Stimulated activated naive CD8-positive, alpha-beta T cell treated with anti-CD3 and anti-CD28 coated beads, Interleukin-15, Interleukin-2, amounts not matched to agents 100 ng/mL and 50 ng/mL, for 24 hours (primary cell): ENCODE measurements around the gene FAM209B.

Experiments
- H3K27ac Mint-ChIP-seq: one replicate; pipeline ENCODE4 v1.8.0; 2021; ENCODE audit warnings: mild to moderate bottlenecking, mixed read lengths
- H3K27me3 Mint-ChIP-seq: one replicate; pipeline ENCODE4 v1.8.0; 2021; ENCODE audit warnings: mixed read lengths
- H3K36me3 Mint-ChIP-seq: one replicate; pipeline ENCODE4 v1.8.0; 2021; ENCODE audit warnings: low read depth, mixed read lengths
- H3K4me1 Mint-ChIP-seq: one replicate; pipeline ENCODE4 v1.8.0; 2021; ENCODE audit warnings: low read depth, mixed read lengths
- H3K4me3 Mint-ChIP-seq: one replicate; pipeline ENCODE4 v1.8.0; 2021; ENCODE audit warnings: mild to moderate bottlenecking, mixed read lengths
- H3K9me3 Mint-ChIP-seq: one replicate; pipeline ENCODE4 v1.8.0; 2021; ENCODE audit warnings: mixed read lengths

FAM209B gene

DNA sequence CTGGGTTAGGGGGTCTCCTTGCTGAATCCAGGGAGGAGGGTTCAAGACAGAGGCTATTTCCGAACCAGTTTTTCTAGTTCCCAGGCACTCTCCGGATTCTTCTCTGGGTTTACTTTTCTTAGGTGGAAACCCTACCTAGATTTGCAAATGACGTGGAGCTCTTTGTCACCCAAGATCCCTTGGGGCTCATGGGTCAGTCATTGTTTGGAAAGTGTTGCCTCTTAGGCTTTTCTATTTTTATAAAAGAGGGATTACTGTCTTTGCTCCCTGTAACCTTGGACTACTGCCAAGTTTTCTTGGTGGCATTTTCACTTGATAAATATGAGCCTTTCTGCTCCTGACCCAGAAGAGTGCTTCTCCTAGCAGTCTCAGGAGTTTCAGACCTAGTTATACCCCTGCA, 33.6 kb downstream of the FAM209B start:
- Mint-ChIP-seq H3K9me3 (no peaks in the 10 kb centered on the region), H3K4me1 (no peaks in the 10 kb centered on the region), H3K36me3 (no peaks in the 10 kb centered on the region), H3K4me3 (no peak overlapping the region), H3K27ac (no peak overlapping the region), H3K27me3 (peaks cover 4% of the 10 kb centered on the region)

DNA sequence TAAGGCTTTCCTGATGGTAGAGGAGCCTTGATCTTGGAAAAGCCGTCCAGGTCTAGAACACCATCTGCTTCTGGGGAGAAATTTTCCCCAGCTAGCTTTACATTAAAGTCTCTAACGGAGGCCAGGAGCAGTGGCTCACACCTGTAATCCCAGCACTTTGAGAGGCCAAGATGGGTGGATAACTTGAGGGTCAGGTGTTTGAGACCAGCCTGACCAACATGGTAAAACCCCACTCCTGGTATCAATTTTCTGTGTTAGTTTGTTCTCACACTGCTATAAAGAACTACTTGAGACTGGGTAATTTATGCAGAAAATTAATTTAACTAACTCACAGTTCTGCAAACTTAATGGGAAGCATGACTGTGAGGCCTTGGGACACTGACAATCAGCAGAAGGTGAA, 37.8 kb downstream of the FAM209B start:
- H3K4me3 Mint-ChIP-seq: no peak overlapping the region
- H3K9me3 Mint-ChIP-seq: no peaks in the 10 kb centered on the region
- no peak overlapping the region for H3K27ac Mint-ChIP-seq
- H3K27me3 Mint-ChIP-seq: peaks cover 11% of the 10 kb centered on the region
- H3K4me1 Mint-ChIP-seq: no peaks in the 10 kb centered on the region
- H3K36me3 Mint-ChIP-seq: no peaks in the 10 kb centered on the region

DNA sequence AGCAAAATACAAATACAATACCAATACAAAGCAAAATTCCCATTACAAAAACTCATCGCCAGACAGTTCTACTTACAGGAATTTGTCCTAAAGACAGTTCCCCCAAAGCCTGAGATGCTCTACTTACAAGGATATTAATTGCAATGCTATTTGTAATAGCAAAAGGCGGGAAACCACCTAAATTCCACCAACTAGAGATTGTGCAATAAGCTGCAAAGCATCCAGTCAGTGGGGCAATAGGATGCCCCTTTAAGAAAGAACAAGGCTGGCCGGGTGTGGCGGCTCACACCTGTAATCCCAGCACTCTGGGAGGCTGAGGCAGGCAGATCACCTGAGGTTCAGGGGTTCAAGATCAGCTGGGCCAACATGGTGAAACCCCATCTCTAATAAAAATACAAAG, 39.1 kb downstream of the FAM209B start:
- H3K27ac Mint-ChIP-seq: no peak overlapping the region
- no peaks in the 10 kb centered on the region for H3K36me3 Mint-ChIP-seq
- H3K4me1 Mint-ChIP-seq: no peaks in the 10 kb centered on the region
- peaks cover 11% of the 10 kb centered on the region for H3K27me3 Mint-ChIP-seq
- H3K4me3 Mint-ChIP-seq: no peak overlapping the region
- no peaks in the 10 kb centered on the region for H3K9me3 Mint-ChIP-seq

DNA sequence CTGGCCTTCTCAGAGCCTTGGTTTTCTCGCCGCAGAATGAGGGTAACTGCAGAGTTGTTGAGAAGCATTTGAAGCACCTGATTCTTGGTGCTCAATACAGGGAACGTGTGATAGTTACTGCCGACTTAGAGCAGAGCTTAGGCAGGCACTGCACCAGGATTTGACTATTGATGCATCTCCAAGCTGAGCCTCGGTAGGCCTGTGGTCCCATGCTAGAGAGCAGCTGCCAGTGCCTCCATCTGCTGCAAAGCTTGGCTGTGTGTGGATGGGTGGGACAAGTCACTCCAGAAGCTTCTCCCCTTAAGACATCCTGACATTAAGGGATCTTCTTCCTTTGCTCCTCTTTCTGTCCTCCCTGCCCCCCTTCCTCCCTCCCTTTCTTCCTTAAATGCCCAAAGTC, 40.9 kb downstream of the FAM209B start:
- peaks cover 6% of the 10 kb centered on the region for H3K27me3 Mint-ChIP-seq
- no peak overlapping the region for H3K4me3 Mint-ChIP-seq
- H3K4me1 Mint-ChIP-seq: no peaks in the 10 kb centered on the region
- no peaks in the 10 kb centered on the region for H3K36me3 Mint-ChIP-seq
- no peaks in the 10 kb centered on the region for H3K9me3 Mint-ChIP-seq
- no peak overlapping the region for H3K27ac Mint-ChIP-seq

DNA sequence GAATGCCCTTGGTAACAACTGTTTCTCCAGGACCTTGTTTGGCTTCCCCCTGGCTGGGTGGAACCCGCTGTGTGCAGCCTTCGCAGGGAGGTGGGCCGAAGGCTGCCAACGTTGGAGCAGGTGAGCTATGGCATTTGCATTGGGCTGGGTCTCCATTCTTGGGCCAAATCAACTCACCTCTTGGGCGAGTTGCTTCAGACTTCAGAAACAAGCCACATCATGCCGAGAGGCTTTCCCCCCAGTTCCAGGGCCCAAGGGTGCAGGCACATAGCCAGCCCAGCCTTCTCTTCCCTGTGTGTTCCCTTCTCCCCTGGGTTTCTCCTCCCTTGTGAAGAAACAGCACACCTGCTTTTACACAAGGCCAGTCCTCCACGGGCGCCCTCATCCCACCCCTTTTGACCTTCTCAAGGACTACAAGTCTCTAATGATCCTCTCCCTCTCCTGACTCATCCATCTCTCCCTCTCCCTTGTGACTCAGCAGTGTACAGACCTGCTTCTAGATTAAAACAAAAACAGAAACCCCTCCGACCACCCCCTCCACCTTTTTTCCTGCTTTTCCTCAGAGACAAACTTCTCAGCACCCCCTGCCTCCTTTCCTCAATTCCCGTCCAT, 41.6 kb downstream of the FAM209B start:
- Mint-ChIP-seq H3K27ac (no peak overlapping the region), H3K4me1 (no peaks in the 10 kb centered on the region), H3K36me3 (no peaks in the 10 kb centered on the region), H3K9me3 (no peaks in the 10 kb centered on the region), H3K27me3 (peaks cover 6% of the 10 kb centered on the region), H3K4me3 (no peak overlapping the region)

DNA sequence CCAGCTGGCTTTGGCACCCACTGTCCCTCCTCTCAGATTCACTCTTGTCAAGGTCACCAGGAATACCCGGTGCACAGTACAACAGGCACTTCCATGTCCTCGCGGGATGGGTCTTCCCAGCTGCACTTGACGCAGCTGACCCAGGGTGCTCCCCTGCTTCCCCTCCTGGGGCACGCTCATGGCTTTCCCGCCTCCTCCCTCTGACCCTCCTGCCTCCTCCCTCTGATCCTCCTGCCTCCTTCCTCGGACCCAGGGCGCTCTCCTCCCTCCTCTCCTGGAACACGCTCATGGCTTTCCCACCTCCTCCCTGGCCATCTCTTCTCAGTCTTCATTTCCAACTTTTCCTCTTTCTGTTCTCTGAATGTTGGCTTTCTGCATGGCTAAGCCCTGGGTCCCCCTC, 42.1 kb downstream of the FAM209B start:
- no peak overlapping the region for H3K27ac Mint-ChIP-seq
- H3K27me3 Mint-ChIP-seq: peaks cover 6% of the 10 kb centered on the region

GRCh38 chr20:56575961-56576360, 42.9 kb downstream of the FAM209B start:
- no peaks in the 10 kb centered on the region for H3K36me3 Mint-ChIP-seq
- no peak overlapping the region for H3K27ac Mint-ChIP-seq
- H3K27me3 Mint-ChIP-seq: peaks cover 10% of the 10 kb centered on the region
- H3K9me3 Mint-ChIP-seq: no peaks in the 10 kb centered on the region
- no peak overlapping the region for H3K4me3 Mint-ChIP-seq
- H3K4me1 Mint-ChIP-seq: no peaks in the 10 kb centered on the region

More for the DNA sequence above, 42.1 kb downstream of the FAM209B start:
- Mint-ChIP-seq H3K9me3 (no peaks in the 10 kb centered on the region), H3K4me1 (no peaks in the 10 kb centered on the region), H3K36me3 (no peaks in the 10 kb centered on the region), H3K4me3 (no peak overlapping the region)

- no peak overlapping the region for H3K4me3 Mint-ChIP-seq
- H3K27ac Mint-ChIP-seq: no peak overlapping the region
- no peaks in the 10 kb centered on the region for H3K9me3 Mint-ChIP-seq
- no peaks in the 10 kb centered on the region for H3K36me3 Mint-ChIP-seq
- H3K4me1 Mint-ChIP-seq: no peaks in the 10 kb centered on the region
- H3K27me3 Mint-ChIP-seq: peaks cover 6% of the 10 kb centered on the region
Observed at GRCh38 chr20:56579301-56579710, 46.3 kb downstream of the FAM209B start.

DNA sequence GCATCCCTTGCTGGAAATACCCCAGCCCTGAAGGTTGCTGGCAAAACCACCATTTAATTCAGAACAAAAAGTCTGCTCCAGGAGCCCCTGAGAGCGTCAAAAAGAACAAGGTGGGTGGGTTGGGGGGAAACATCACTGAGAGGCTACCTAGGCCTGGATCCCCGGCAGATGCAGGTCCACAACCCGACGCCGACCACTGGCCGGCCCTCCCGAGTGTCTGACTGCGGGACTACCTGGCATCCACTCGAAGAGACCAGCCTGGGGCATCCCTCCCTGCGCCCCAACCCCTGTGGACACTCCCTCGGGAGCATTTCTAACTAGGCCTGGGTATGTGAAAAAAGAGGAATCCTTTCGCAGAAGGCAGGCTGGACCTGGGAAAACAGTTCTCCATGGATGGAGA, 47.2 kb downstream of the FAM209B start:
- H3K36me3 Mint-ChIP-seq: no peaks in the 10 kb centered on the region
- H3K27me3 Mint-ChIP-seq: peaks cover 6% of the 10 kb centered on the region
- no peak overlapping the region for H3K4me3 Mint-ChIP-seq
- H3K9me3 Mint-ChIP-seq: no peaks in the 10 kb centered on the region
- no peak overlapping the region for H3K27ac Mint-ChIP-seq
- H3K4me1 Mint-ChIP-seq: no peaks in the 10 kb centered on the region

- Mint-ChIP-seq H3K9me3 (no peaks in the 10 kb centered on the region), H3K36me3 (no peaks in the 10 kb centered on the region), H3K4me3 (no peak overlapping the region), H3K4me1 (no peaks in the 10 kb centered on the region), H3K27ac (no peak overlapping the region), H3K27me3 (peaks cover 6% of the 10 kb centered on the region)
Observed at GRCh38 chr20:56581701-56582100, 48.7 kb downstream of the FAM209B start.

DNA sequence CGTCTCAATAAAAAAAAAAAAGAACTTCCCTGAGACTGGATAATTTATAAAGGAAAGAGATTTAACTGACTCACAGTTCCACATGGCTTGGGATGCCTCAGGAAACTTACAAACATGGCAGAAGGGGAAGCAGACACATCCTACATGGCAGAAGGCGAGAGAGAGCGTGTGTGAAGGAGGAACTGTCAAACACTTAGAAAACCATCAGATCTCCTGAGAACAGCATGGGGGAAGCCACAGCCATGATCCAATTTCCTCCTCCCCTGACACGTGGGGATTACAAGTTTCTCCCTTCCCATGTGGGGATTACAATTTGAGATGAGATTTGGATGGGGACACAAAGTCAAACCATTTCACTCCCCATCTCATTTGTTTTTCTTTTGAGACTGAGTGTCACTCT, 49.5 kb downstream of the FAM209B start:
- H3K4me3 Mint-ChIP-seq: no peak overlapping the region
- no peak overlapping the region for H3K27ac Mint-ChIP-seq
- no peaks in the 10 kb centered on the region for H3K36me3 Mint-ChIP-seq
- no peaks in the 10 kb centered on the region for H3K4me1 Mint-ChIP-seq
- peaks cover 6% of the 10 kb centered on the region for H3K27me3 Mint-ChIP-seq
- H3K9me3 Mint-ChIP-seq: no peaks in the 10 kb centered on the region

GRCh38 chr20:56584916-56585315, 51.9 kb downstream of the FAM209B start:
- no peaks in the 10 kb centered on the region for H3K4me1 Mint-ChIP-seq
- no peaks in the 10 kb centered on the region for H3K9me3 Mint-ChIP-seq
- no peak overlapping the region for H3K27ac Mint-ChIP-seq
- peaks cover 6% of the 10 kb centered on the region for H3K27me3 Mint-ChIP-seq
- no peaks in the 10 kb centered on the region for H3K36me3 Mint-ChIP-seq
- H3K4me3 Mint-ChIP-seq: no peak overlapping the region
